Measurements from ENCODE around the gene FOCAD. TPM values are rescaled to one million over a fixed set of nuclear protein-coding genes. Genes with fewer than 3 reads are reported as not detected.

Gene FOCAD
- total RNA-seq, 2 donors from 2014 or later: 42.5 to 50.1 TPM

GRCh38 chr9:20781092-20781491 lies 97.0 kb downstream of the FOCAD start:
- Histone ChIP-seq H3K27me3 (no peaks in the 10 kb centered on the region), H3K4me3 (no peak overlapping the region), H3K9me3 (no peaks in the 10 kb centered on the region), H3K4me1 (no peaks in the 10 kb centered on the region), H3K36me3 (peaks cover 12% of the 10 kb centered on the region), H3K27ac (no peak overlapping the region)
- TF ChIP-seq CTCF (IDR thresholded peaks at IDR 0.05): no peak
- no peak for DNase-seq (ENCODE audit: low spot score)

DNA sequence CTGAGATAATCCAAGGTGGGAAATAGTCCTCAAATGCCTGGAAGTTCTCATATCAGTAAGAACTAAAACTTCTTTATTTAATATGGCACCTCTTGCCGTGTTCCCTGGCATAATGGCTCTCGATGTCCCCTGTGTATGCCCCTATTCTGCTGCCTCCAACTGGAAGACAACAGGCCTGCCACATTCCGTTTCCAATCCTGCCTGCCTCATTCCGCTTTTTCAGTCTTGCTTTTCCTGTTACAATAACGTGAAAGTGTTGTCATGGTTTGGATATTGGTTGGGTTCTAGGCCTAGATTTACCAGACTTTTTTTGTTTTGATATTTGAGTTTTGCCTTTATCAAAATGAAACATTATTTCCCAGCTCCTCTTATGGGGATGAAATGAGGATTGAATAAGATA lies 98.2 kb downstream of the FOCAD start:
- no peak for TF ChIP-seq CTCF (IDR thresholded peaks at IDR 0.05)
- H3K4me1 ChIP-seq: no peaks in the 10 kb centered on the region
- no peaks in the 10 kb centered on the region for H3K9me3 ChIP-seq
- no peak overlapping the region for H3K4me3 ChIP-seq
- H3K27me3 ChIP-seq: no peaks in the 10 kb centered on the region
- no peak for DNase-seq (ENCODE audit: low spot score)
- no peak overlapping the region for H3K27ac ChIP-seq
- H3K36me3 ChIP-seq: peaks cover 12% of the 10 kb centered on the region

DNA sequence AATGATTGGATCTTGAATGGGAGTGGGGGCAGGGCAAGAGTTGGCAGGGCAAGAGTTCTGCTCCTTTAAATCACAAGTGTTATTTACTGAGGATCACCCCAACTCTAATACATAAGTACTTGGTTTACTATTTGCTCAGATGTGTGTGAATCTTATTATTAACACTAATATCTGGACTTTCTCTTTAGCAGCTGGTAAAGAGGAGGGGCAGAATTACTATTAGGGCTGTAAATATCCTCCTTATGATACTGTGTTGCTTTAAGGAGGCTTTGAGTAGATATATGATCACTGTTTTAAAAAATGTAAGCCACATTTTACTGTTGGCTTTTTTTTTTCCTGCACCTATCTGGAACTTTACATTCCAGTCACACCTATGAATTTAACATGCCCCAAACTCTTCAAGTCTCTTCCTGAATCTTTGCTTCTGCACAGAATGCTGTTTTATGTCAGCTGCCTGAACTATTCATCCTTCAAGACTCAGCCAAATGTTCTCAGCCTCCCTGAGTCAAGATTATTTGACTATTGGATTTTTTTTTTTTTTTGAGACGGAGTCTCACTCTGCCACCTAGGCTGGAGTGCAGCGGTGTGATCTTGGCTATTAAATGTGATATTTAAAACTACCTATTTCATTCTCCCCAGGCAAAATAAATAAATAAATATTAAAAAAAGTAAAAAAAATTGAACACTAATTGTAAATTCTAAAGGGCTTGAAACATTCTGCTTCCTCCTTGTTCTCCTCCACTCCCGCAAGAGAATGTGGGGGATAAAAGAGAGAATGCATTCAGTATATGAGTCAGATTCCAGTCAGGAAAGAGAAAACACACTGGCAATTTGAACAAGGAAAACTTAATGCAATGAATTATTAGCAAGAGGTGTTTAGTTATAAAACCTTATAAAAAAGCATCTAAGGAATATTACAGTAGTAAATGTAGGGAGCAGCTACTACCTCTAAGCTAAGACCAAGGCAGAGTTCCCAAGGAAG lies 99.3 kb downstream of the FOCAD start:
- H3K4me1 ChIP-seq: peaks cover 0 to 5% of the 10 kb centered on the region in 2 donors
- DNase-seq (ENCODE audit: low spot score): no peak
- no peak overlapping the region for H3K4me3 ChIP-seq
- H3K9me3 ChIP-seq: no peaks in the 10 kb centered on the region
- peaks cover 12% of the 10 kb centered on the region for H3K36me3 ChIP-seq
- TF ChIP-seq CTCF (IDR thresholded peaks at IDR 0.05): no peak
- no peak overlapping the region for H3K27ac ChIP-seq
- no peaks in the 10 kb centered on the region for H3K27me3 ChIP-seq

DNA sequence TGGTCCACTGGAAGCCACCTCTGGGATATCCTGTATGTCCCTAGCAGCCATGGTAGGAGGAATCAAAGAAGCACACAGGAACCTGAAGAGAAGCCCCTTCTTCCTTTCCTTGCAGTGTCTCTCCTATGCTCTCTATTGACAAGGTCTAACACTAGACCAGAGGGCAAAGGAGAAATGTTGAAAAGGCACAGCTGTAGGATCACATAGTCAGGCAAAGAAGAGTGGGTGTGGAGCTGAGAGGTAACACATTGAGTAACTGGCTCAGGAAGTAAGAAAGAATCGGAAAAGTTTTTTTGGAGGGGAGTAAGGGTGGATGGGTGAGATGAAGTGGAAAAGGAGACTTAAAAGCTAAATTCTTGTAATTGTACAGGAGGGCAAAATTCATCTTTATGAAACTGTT lies 100.1 kb downstream of the FOCAD start:
- Histone ChIP-seq H3K27ac (no peak overlapping the region), H3K4me3 (no peak overlapping the region), H3K9me3 (no peaks in the 10 kb centered on the region), H3K4me1 (peaks cover 0 to 11% of the 10 kb centered on the region in 2 donors), H3K36me3 (peaks cover 12% of the 10 kb centered on the region), H3K27me3 (no peaks in the 10 kb centered on the region)
- no peak for DNase-seq (ENCODE audit: low spot score)
- TF ChIP-seq CTCF (IDR thresholded peaks at IDR 0.05): no peak

GRCh38 chr9:20786807-20787206 lies 102.7 kb downstream of the FOCAD start:
- Histone ChIP-seq H3K36me3 (peaks cover 16% of the 10 kb centered on the region), H3K4me1 (peaks cover 0 to 11% of the 10 kb centered on the region in 2 donors), H3K27me3 (no peaks in the 10 kb centered on the region), H3K27ac (no peak overlapping the region), H3K9me3 (no peaks in the 10 kb centered on the region), H3K4me3 (no peak overlapping the region)
- no peak for TF ChIP-seq CTCF (IDR thresholded peaks at IDR 0.05)
- no peak for DNase-seq (ENCODE audit: low spot score)
